HG03097 (cell line): ENCODE measurements around the gene ASGR2.
"Not testable (repeated sequence)": the region's sequence is repeated elsewhere in the genome, so short reads cannot be mapped to it uniquely, and the experiment has no call there.

Experiments used
- ATAC-seq: cut with Tn5 transposase; IDR thresholded peaks from one replicate; pipeline ENCODE4 v1.9.1; 2021; ENCODE audit not compliant: unreplicated experiment, low FRiP score

The ASGR2 gene

DNA sequence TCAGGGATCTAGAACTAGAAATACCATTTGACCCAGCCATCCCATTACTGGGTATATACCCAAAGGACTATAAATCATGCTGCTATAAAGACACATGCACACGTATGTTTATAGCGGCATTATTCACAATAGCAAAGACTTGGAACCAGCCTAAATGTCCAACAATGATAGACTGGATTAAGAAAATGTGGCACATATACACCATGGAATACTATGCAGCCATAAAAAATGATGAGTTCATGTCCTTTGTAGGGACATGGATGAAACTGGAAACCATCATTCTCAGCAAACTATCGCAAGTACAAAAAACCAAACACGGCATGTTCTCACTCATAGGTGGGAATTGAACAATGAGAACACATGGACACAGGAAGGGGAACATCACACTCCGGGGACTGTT is 12.9 kb upstream of the ASGR2 start:
- ATAC-seq: not testable (repeated sequence)

DNA sequence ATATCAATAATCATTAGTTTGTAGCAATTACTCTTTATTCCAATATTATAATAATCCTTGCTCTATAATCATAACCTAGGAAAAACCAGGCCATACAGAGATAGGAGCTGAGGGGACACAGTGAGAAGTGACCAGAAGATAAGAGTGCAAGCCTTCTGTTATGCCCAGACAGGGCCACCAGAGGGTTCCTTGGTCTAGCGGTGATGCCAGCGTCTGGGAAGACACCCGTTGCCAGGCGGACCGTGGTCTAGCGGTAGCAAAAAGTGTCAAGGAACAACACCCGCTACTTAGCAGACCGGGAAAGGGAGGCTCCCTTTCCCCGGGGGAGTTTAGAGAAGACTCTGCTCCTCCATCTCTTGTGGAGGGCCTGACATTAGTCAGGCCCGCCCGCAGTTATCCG is 11.8 kb upstream of the ASGR2 start:
- not testable (repeated sequence) for ATAC-seq

DNA sequence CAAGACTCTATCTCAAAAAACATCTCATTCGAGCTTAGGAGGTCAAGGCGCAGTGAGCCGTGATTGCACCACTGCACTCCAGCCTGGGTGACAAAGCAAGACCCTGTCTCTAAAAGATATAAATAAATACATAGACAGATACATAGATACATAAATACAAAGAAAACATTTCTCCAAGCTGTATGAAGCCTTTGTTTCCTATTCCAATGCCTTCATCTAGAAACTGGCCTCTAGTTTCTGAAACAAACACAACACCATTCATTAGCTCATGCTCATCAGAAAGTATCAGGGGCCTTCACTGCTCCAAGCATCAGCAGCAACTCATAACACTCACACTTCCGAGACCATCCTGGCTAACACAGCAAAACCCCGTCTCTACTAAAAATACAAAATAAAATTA is 10.3 kb upstream of the ASGR2 start:
- no peak for ATAC-seq

DNA sequence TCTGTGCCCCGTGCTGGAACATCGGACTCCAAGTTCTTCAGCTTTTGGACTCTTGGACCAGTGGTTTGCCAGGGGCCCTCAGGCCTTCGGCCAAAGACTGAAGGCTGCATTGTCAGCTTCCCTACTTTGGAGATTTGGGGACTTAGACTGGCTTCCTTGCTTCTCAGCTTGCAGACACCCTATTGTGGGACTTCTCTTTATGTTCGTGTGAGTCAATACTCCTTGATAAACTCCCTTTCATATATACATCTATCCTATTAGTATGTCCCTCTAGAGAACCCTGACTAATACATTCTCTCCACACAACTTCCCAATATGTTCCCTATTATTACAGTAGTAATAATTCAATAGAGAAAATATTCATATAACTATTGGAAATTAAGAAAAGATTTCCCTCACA is 9.2 kb upstream of the ASGR2 start:
- no peak for ATAC-seq

DNA sequence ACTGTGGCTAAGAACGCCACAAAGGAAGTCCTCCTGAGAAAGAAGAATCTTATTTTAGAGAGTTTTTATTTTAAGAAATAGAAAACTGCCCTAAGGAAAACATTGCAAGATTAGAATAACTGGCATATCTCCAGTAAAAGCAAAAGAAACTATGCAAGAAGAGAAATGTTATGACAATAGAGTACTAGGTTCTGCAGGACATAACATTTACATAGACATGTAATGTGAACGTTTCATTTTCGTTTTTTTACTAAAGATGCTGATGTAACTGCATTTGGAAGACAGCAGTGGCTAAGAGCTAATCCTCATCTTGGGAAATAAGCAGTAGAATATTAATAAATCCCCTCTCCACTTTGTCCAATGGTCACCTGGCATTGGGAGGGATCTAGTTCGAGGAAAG is 7.8 kb upstream of the ASGR2 start:
- ATAC-seq: no peak

DNA sequence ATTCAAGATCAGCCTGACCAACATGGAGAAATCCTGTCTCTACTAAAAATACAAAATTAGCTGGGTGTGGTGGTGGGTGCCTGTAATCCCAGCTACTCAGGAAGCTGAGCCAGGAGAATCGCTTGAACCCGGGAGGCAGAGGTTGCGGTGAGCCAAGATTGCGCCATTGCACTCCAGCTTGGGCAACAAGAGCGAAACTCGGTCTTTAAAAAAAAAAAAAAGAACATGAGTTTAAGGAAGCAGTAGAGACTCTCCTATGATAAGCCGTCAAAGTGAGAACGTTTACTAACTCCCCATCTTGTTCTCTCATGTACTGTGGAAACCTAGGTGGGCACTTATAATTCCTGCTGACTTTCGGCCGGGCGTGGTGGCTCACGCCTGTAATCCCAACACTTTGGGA is 6.0 kb upstream of the ASGR2 start:
- ATAC-seq: not testable (repeated sequence)

DNA sequence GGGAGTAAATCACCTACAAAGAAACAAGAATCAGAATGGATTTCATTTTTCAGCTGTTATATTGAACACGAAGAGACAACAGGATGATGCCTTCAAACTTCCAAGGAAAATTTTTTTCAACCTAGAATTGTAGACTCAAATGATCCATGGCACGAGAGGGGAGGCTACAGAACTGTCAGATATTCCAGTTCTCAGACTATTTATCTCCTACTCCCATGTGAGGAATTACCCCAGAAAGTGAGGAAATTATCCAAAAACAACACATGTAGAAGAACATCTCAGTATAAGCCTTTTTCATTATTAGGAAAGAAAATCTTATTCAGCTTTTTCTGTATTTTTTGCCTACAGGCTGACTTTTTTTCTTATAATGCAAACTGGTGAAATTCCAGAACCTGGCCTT is 5.5 kb upstream of the ASGR2 start:
- no peak for ATAC-seq

DNA sequence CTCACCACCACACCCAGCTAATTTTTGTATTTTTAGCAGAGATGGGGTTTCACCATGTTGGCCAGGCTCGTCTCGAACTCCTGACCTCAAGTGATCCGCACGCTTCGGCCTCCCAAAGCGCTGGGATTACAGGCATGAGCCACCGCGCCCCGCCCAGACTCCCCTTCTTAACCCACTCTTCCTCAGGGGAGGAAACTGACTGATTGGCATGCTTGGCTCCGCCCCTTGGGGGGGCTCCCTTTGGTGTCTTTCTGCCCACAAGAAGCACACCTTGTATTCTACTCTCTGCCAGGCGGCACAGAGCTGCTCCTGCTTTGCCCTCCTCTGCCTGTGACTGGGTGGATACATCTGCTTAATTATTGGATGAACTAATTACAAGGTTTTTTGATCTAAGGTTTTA is 4.7 kb upstream of the ASGR2 start:
- no peak for ATAC-seq

DNA sequence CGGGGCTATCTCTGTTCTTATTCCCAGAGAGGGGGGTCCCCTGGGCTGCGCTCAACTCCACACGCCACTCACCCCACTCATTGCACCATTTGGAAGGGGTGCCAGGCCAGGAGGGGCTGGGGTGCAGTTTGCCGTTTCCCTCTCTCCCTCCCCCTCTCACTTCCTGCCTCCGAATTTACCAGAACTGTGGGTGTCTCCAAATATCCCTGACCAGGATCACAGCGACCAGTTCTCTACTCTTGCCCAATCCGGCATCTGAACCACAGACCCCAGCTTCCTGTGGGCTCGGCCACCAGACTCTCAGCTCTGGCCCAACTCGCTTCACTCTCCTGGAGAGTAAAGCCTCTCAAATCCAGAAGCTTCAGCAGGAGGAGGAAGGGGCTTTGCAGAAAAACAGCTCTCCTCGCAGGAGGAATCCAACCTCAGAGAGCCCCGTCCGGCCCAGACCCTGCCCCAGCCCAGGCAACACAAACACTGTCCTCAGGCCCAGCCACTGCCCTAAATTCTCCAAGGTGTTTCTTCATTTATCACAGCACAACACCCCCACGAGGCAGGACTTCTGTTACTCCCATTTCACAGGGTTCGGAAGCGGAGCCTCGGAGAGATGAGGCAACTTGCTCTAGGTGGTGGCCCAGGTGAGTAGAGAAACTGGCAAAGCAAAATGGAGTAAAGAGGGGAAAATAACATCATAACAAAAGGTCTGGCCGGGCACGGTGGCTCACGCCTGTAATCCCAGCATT is 423 bp upstream of the ASGR2 start:
- ATAC-seq: no peak

DNA sequence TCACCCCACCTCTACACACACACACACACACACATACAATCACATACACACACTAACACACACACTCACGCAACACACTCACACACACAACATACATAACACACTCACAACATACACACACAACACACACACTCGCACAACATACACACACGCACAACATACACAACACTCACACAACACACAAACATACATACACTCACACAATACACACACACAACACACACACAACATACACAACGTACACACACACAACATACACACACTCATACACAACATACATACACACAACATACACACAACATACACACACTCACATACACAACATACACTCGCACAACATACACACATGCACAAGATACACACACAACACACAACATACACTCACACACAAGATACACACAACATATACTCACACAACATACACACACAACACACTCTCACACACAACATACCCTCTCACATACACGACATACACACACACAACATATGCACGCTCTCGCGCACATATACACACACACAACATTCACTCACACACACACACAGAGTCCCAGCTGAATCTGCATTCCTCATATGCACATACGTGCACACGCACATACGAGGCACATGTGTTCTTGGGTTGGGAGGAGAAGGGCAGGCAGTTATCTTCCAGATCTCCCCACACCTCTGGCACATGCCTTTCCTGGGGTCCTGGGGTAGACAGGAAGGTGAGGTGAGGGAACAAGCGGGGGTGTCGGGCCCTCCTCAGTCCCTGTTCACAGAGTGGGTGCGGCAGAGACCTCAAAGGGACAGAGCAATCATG is 1.1 kb downstream of the ASGR2 start:
- no peak for ATAC-seq

DNA sequence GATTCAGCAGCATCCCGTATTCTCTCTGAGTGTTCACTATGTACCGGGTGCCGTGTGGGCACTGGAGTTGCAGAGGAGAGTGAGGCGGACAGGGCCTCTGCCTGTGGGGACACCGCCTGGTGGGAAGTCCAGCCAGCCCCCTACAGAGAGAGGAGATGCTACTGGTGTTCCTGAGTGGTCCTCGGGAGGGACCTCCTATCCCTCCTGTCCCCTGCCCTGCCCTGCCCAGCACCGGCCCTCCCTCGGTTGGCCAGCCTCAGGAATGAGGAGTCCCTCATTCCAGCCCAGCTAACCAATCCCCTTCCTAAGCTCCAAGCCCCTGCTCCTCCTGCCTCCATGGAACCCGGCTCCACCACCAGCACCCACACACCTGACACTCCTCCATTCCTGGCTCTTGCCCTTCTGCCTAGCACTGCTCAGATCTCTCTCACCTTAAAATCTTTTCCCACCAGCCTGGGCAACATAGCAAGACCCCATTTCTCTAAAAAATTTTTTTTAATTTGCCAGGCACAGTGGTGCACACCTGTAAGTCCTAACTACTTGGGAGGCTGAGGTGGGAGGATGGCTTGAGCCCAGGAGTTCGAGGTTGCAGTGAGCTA is 2.0 kb downstream of the ASGR2 start:
- no peak for ATAC-seq

DNA sequence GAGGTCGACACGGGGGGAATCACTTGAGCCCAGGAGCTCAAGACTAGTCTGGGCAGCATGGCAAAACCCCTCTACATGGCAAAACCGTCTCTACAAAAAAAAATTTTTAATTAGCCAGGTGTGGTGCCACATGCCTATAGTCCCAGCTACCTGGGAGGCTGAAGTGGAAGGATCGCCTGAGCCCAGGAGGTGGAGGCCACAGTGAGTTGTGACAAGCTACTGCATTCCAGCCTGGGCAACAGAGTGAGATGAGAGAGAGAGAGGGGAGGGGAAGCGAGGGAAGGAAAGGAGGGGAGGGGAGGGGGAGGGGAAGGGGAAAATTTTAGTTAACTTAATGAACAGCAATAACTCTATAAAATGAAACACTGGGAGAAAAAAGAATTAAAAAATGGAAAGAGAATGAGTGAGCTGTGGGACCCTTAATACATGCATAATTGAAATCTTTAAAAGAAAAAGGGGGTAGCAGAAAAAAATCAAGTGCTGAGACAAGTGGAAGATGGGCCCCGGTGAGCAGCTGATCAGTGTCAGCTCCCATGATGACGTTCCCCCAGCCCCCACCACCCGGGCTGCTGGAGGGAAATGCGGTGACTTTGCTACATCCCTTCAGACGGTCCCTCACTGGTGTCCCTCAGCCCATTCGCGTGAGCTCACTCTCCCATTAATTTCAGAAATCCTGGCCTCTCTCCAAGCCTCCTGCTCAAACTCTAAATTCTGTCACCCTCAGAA is 2.7 kb downstream of the ASGR2 start:
- ATAC-seq: no peak

DNA sequence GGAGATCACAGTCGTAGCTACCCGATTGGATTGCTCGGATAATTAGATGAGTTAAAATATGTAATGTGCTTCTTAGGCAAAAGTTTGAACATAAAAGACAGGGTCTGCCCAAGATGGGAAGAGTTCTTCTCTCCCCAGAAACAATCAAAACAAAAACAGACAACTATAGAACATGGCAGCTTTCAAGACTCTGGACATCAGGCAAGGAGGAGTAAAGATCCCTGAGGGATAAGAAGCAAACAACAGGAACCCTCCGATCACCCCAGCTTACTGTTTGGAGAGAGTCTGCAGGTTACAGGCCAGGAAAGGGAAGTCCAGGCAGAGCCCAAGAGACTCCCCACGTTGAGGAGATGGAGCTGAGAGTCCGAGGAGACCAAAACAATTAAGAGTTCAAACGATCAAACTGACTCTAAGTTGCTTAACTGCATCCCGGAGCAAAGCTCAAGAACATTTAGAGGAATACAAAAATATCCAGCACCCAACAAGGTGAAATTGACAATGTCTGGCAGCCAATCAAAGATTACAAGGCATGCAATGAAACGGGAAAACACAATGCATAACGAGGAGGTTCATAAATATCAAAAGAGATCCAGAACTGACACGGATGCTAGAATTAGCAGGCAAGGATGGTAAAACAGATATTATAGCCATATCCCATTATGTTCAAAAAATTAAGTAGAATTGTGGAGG is 3.9 kb downstream of the ASGR2 start:
- ATAC-seq: no peak

DNA sequence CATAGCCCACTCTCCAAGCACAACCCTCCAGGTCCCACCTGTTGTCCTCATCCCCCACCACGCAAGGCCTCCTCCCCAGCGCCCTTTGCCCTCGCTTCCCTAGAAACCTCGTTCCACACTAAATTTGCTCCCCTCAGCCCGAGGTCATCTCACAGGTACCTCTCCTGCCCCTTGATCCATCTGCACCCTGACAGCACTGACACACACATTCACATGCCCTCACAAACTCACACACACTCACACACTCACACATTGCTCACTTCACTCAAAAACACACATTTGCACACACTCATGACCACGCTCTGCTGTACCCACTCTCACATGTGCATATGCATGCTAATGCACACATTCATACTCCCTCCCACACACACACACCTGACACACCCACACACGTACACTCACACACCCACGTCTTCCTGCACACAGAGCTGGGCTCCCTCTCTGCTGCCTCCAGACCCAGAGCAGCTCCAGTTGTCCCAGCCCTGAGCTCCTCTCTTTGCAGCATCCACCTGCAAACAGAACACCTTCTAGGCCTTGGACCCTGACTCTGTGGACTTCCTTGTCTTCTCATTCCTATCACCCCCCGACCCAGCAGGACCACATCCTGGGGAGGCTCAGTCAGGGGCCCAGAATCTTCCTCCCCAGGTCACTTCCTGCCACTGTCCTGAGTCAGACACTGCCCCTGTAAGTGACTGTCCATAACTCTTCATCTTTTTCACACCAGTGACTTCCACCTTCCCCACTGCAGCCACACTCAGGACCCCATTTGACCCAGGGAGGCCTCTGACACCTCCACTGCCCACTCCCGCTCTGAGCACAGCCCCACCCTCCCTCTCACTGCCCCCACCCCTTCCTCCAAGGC is 4.9 kb downstream of the ASGR2 start:
- ATAC-seq: no peak

DNA sequence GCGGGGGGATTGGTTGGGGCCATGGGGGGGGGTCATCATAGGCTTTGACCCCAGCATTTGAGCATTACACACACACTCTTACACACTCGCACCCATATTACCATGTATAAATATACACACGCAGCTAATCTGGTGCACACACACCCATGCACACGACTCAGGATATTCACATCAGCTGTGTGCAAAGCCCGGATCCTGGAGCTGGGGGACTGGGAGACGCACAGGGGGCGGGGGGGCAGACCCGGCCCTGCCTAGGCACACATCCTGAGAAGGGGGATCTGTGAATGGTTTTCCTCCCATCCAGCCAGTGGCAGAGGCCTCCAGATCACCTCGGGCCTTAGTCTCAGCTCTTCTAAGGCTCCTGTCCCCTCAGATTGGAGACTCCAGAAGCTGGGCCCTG is 5.6 kb downstream of the ASGR2 start:
- ATAC-seq: no peak

DNA sequence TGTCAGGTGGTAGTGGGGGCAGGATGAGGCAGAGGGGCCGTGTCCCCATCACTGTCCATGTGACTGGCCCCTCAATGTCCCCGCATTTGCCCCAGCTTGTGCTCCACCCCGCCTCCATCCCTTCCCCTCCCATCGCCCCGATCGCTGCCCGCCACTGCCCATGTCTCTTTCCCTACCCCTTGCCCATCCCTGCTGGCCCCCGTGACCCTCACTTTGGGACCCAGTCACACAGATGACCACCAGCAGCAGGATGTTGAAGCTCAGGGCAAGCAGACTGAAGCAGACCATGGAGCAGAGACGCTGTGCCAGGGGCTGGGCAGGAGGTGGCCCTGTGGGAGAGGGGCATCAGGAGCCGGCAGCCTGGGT is 6.1 kb downstream of the ASGR2 start:
- ATAC-seq: no peak

DNA sequence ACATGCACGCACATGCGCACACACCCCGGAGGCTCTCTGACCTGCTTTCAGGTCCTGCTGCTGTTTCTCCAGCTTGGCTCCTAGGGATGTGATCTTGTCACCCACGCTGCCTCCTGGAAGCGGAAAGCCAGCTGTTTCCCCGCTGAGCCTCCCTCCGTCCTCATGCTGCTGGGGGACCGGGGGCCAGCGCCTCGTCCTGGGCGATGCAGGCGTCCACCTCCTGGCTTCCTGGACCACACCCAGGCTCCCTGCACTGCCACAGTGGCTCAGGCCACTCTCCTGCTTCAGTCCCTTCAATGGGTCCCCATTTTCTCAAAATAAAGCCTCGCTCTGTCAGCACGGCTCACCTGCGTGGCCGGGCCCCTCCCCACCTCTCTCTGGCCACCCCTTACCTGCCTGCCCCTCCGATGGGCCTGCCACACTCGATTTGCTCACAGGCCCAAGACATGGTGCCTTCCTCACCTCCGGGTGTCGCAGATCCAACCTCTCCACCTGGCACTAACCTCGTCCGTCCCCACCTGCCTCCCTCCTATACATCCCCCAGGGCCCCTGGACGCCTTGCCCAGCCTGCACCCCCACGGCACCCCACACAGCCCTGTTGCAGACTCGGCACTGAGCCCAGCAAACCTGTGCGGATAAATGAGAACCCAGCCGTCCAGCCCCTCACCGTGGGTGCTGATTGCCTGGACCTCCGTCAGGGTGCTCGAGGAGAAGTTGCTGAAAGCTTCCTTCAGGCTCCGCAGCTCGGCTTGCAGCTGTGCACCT is 6.6 kb downstream of the ASGR2 start:
- no peak for ATAC-seq

DNA sequence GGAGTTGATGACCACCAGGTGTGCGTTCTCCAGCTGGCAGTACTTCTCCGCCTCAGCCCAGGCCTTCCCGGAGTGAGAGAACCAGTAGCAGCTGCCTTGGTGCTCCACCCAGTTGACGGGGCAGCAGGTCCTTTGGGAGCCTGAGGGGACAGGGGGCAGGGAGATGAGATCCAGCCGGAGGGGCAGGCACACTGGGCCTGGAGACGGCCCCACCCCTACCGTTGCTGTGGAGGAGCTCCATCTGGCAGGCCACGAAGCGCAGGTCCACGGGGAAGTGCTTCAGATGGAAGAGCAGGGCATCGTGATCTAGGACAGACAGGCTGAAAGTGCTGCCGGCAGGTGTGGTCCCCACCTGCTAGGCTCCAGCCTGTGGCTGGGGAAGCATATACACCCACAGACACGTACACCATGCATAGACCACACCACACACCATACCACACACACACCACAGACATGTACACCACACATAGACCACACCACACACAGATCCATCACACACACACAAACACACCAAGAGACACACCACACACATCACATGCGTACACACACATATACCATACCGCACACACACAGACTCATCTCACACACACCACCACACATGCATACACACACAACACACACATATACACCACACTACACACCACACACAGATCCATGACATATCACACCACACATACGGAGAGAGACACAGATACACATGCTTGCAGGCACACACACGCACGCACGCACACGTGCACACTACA is 7.4 kb downstream of the ASGR2 start:
- no peak for ATAC-seq
